NCI-H187 (cell line): ENCODE data around the gene C19orf38.

ENCODE experiments used
- DNase-seq, 2 experiments: peaks; one replicate each; lab custom pipeline; 2025; lab: John Stamatoyannopoulos, UW

Gene C19orf38, protein sequence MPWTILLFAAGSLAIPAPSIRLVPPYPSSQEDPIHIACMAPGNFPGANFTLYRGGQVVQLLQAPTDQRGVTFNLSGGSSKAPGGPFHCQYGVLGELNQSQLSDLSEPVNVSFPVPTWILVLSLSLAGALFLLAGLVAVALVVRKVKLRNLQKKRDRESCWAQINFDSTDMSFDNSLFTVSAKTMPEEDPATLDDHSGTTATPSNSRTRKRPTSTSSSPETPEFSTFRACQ

DNA sequence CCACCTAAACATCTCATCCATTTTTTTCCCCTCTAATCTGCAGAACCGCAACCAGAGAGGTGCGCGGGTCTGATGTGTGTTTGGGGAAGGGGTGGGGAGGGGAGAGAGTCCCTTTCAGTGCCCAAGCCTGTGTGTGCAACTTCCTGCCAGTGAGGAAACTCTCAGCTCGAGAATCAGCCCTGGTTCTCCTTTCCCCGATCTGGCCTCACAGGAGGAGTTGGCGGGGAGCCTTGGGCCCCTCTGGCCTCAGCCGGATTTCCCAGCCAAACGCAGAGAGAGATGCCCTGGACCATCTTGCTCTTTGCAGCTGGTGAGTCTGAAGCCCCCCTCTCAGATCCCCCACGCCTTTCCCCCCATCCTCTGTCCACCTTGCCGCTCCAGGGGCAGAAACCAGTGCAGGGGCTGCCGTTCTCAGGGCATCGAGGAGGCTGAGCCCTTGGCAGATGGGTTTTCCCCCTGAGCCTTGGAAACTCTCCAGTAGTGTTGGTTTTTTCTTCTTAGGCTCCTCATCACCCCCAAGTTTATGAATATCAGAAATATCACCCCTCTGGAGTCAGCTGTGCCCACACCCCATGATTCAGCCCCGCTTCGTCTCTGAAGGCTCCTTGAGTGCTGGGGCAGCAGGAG, at the start of gene C19orf38:
Gene C19orf38 (plus strand): TSS at position 186 of the 627 bp plus-strand sequence. CDS start 94 bp downstream, at position 280.
- no peak for DNase-seq

DNA sequence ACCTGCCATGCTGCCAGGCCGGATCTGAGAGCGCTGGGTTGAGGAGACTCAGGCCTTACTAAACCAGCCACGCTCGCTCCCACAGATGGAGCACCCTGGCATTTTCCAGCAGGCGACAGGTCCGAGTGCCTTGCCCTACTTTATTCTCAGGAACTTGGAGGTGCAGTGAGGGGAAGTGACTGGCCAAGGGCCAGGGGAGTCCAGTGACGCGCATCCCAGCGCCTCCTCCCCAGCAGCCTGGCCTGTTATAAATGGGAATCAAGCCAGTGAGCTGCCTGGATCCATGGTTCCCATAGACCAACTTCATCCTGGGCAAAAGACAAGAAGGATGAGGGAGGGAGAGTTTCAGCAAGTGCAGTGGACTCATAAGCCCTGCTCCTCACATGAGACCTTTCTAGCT, 47.7 kb upstream of the C19orf38 start:
- no peak for DNase-seq

DNA sequence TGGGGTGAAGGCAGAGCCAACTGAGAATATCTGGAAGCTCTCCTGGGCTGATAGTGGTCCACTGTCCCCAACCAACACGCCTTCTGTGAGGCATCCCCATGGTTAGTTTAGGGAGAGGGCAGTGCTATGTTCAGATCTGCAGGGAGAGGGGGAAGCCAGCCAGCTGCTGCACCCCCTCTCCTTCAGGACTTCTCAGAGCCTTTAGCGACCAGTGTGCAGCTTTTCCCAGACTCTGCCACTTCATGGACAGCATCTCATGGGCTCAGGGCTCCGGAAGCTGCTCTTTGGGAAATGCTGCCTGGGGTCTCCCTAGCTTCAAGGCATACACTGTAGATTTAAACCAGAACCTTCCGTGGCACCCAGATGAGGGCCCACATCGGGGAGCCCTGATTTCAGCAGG, 45.7 kb upstream of the C19orf38 start:
- no peak for DNase-seq

DNA sequence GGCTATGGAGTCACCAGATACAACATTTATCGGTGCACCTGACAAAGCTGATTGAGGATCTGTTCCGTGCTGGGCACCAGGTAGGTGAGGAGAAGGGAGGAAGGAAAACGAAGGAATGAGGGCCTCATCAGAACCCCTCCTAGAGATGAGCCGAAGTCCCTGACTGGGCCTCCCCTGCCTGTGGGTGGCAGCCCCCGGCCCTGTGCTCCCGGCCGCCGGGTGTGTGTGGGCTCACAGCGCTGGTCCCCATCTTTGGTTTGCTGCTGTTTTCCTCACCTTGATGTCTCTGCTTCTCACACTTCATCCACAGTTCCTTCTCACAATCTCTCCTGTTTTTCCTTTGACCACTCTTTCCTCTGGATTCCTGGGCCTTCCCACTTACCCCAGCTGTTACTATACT, 45.0 kb upstream of the C19orf38 start:
- no peak for DNase-seq

DNA sequence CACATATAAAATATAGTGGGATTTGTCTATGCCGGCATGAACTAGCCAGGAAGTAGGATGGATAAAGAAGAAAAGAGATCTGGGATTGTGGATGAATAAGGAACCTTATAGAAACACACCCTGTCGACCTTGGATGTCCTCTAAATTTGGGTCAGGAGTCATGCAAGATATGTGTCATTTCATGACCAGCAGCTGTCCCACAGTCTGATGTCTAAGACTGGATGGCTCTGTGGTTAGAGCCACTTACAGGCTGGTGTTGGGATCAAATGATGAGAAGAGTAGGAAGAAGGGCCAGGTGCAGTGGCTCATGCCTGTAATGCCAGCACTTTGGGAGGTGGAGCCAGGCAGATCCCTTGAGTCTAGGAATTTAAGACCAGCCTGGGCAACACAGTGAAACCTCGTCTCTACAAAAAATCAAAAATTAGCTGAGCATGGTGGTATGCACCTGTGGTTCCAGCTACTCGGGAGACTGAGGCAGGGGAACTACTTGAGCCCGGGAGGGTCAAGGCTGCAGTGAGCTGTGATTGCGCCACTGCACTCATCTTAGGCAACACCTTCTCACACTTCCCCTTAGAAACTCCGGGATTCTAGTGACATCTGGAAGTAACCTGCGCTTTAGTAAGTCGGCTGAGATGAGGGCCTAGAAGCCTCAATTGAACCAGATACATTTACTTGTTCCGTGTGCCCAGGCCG, 43.0 kb upstream of the C19orf38 start:
- no peak for DNase-seq

DNA sequence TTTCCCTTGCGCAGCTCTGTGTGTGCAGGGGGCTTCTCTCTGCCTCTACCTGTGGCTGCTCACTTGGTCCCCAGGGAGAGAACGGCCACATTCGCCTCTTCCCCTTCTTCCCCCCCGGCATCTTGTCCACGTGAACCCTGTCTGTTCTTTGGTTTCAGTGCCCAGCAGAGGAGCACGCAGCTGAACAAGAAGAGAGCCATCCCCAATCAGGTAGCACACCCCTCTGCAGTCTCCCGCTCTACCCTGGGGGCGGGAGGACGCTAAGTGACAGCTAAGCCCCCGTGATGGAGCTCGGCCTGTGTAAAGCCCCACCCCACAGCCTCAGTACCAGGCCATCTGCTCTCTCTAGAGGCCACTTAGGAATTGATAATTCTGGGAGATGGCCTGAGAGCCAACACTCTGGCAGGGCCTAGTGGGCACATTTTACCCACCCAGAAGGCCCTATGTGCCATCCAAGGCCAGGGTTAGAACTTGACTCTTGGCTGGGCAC, 42.4 kb upstream of the C19orf38 start:
- DNase-seq: no peak

DNA sequence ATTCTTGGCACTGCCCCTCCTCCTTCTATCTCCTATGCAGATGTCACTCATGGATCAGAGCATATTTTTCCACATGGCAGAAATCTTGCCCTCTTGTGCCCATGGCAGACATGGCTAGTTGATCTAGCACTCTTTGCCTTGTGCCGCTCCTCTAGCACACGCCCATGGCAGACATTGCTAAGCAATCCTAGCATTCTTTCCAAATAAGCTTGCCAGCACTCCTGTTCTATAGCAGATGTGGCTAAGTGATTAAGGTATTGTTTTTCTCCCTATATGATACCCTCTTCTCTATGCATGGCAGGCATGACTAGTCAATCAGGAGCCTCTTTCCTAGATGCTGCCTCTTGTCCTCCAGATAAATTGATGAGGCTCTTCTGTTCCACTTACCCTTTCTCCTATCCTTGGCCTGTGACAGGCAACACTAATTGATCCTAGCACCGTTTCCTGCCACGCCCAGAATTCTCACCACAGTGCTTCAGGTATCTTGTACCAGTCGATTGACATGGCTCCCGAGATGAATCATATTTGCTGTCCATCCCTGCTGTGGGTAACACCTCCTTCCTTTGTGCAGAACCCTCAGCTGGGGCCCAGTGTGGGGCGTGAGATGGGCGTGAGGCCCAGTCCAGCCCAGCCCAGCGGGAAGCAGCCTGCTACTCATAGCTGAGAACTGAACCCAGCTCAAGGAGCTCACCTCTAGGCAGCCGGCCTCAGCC, 39.1 kb upstream of the C19orf38 start:
- DNase-seq: no peak

DNA sequence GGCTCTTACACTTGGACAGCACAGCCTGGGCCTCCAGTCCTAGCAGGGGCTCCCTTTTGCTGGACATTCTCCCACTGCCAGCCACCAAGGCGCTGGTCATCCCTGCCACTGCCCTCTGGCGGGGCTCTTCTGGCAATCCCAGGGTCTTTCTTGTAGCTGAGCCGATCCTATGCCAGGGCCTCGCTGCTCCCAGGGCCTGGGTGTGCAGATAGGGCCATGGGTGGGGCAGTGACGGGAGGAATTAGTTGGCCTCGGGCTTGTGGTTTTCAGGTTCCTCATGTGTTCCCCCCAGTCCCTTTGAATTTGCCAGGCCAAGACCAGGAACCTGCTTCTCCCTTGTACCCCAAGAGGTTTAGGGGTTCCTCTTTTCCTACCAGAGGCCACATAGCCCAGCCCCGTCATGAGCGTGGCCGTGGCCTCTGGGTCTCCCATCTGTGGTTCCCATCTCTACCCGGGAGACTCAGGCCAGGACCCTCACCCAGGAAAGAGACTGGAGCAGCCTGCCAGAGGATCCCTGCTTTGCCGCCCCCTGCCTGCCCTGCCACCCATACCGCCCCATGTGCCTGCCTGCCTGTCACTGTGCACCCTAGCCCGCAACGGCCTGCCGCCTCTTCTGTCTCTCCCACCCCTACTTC, 38.4 kb upstream of the C19orf38 start:
- no peak for DNase-seq

DNA sequence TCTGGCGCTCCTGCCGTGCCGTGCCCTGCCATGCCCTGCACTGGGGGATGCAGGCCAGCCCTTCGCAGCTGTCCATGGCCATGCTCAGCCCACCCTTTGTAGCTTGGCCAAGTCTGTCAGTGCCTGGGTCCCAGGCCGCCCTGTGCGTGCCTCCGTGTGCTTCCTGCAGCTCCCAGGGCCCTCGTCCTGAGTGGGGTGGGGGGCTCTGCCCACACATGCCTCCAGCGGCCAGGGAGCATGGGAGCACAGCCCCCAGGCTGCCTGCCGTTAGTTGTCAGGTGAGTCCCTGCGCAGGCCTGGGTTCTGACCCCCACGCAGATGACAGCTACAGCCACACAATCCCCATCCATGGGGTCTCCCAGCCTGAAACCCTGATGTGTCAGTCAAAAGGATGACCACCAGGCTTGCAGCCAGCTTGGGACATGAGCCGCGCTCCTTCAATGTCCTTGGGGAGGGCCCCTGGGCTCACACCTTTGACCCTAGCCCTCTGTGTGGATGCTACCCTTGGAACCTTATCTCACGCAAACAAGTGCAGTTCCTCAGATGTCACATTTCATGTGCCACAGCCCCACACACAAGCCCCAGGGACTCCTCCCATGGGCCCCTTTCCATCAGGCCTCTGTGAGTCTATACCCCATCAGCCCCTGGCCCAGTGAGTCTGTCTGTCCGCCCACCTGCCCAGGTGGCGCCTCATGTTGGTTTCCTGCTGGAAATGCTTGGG, 36.7 kb upstream of the C19orf38 start:
- no peak for DNase-seq

DNA sequence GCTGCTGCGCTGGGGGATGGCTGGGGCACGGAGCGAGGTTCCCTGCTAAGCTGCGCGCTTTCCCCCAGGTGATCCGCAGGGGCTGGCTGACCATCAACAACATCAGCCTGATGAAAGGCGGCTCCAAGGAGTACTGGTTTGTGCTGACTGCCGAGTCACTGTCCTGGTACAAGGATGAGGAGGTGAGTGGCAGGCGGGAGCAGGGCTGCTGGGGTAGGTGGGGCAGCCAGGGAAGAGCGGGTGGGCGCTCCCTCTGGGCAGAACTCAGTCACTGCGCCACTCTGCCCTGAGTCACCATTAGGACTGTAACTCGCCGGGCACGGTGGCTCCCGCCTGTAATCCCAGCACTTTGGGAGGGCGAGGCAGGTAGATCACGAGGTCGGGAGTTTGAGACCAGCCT, 36.0 kb upstream of the C19orf38 start:
- no peak for DNase-seq

DNA sequence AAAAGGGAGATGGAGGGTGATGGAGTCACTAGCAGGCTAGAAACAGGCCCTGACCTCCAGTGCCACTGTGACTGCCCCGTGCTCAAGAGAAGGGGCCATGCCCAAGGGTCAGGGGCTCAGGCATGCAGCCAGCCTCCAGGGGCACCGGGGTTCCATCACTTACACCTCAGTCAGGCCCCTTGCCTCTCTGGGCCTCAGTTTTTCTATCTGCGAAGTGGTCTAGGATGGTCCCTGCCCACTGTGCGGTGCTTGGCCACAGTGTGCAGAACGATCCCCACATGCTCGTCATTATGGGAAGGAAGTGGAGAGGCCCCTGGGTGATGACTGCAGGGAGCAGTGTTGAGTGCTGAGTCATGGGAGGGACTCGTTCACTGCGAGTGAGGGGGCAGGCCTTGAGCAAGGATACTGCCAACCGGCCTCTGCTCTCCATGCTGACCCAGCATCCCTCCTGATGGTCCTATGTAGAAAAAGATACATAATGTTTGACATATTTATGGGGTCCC, 35.3 kb upstream of the C19orf38 start:
- DNase-seq: no peak

DNA sequence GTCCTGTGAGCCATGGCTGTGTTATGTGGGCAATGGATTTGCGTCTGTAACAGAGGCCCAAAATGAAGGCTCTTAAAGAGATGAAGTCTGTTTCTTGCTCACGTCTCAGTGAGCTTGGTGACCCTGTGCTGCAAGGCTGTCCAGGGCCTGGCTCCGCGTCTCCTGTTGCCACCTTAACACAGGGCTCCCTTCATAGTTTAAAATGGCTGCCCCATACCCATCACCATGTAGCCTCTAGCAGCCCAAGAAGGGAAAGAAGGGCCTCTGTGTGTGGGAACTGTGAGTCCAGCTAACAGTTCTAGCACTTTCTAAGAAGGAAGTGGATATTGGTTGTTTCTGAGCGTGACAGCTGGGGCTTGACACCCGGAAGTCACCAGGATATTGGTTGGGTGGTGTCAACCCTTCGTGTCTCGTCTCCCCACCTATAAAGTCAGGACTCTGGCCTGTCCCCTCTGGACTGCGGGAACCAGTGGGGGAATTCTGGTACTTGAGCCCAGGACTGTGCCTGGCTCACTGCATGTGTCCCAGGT, 33.1 kb upstream of the C19orf38 start:
- no peak for DNase-seq

DNA sequence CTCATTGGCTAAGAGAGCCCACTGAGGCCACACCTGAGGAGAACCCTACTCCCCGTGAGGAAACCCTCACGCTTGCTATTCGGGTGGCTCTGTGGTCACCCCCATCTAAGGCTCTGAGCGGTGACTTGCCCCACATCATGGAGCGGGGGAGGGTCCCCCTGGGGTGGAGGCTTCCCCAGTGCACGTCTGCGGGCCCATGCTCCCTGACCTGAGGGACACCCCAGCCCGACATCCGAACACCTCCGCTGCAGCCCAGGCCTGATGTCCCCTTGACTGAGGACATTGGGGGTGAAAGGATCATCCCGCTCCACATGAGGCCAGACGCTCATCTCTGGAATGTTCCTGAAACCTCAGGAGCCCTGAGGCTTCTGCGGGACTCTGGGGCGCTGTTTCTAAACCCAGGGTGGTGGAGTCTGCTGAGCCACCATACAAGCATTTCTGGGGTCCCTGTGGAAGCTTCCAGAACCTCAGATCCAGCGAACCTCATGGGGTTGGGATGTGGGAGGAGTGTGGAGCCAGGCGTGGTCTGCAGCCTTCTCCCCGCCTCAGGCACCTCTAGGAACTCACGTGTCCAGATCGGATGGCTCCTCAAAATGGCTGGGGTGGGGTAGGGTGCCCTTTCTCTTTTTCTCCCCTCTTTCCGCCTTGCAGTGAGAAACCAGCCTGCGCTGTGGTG, 32.1 kb upstream of the C19orf38 start:
- DNase-seq: no peak

DNA sequence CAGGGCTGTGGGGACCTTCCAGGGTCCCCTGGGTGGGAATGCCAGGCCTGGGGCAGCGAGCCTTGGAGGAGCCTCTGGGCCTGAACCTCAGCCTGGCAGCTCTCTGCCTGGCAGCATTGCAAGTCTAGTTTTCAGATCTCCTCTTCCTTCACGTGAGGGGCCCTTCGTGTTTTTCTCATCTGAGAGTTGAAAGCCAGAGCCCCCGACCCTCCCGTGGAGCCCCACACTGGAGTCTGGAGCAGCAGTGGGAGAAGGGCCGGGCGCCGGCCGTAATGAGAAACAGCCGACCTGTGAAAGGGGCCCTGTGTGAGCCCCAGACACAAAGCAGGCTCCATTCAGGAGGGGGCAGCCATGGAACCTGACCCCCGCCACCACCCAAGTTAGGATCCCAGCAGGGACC, 31.5 kb upstream of the C19orf38 start:
- no peak for DNase-seq

DNA sequence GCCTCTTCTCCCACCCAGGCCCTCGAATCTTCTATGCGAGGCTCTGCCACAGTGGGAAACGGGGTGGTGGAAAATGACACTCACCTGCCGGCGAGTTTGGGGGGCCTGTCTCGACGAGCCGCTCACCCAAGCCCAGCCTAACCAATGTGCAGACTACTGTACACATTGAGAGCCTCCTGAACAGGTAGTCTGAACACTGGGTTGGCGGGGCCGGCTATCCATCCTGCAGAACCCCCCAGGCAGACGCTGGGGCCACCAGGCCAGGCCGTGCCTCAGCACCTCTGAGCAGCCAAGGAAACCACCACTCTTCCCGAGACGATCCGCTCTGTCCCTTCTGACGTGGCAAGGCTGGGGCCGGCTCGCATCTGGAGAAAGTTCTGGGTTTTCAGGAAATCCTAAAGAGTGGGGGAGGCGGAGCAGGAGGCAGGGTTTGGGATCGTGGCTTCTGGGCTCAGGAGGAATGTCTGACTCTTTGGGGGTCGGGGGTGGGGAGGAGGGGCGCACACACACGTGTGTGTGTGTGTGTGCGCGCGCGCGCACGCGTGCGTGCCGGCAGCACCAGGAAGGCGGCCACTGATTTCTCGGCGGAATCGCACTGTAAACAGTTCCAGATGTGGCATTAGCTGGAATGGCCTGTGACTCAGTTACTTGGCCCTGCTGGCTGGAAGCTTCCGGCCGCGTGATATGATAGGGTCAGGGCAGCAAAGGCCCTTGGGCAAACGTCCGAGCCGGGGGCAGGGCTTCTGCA, 30.8 kb upstream of the C19orf38 start:
- DNase-seq: no peak

DNA sequence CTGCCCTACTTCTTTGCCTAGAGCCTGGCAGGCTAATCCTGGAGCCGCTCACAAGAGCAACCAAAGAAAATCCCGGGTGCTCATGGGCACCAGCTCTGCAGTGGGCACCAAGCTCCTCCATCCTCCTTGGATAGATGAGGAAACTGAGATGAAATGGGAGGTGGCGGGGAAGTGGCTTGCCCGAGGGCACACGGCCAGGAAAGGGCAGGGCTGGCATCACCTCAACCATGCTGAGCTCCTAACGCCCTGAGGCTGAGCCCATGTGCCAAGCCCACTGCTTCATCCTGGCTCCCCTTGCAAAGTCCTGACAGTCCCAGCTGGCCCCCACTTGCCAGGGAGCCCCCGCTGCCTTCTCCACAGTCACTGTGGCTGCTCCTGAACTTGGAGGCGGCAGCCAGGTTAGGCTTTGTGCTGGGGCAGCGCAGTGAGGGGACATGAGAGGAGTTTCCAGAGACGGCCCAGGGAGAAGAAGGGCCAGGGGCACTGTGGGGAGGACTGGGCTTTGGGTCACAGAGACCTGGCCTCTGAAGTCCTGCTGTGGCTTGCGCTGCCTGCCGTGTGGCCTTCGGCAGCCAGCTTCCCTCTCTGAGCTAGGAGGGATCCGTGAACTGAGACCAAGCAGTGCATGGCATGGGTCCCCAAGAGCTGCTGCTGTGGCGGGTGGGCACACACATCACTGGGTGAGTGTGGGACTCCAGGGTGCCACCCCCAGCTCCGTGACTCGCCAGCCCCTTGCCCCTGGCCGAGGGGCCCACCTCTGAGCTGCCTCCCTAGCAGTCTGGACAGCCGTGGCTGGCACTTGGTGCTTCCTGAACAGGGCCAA, 29.7 kb upstream of the C19orf38 start:
- no peak for DNase-seq

DNA sequence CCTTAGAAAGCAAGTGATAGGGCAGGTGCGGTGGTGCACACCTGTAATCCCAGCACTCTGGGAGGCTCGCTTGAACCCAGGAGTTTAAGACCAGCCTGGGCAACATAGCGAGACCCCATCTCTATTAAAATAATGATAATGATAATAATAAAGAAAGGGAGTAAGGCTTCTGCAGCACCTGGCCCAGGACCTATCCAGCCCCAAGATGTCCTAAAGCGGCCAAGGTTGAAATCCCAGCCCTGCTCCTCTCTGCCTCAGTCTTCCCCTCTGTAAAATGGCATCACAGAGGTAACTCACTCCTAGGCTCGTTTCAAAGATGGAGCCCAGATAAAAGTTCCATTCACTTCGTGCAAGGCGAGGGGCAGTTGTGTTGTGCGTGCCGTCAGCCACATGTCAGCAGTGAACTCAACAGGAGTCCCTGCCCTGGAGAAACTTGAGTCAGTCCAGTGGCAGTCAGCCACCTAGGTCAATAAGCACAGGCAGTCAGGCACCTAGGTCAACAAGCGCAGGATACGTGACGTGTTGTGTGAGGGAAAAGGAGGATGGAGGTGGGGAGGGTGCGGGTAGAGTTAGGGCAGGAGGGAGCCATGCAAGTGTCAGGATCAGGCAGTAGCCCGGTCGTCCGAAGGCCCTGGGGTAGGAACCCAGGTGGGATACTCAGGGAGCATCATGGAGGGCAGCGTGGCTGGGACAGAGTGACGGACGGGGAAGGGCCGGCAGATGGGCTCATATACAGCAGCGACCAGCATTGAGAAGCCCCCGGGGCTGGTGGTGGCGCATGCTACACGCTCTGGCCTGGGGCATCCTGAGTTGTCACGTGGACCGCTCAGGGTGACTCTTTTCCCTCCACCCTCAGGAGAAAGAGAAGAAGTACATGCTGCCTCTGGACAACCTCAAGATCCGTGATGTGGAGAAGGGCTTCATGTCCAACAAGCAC, 28.8 kb upstream of the C19orf38 start:
- no peak for DNase-seq

DNA sequence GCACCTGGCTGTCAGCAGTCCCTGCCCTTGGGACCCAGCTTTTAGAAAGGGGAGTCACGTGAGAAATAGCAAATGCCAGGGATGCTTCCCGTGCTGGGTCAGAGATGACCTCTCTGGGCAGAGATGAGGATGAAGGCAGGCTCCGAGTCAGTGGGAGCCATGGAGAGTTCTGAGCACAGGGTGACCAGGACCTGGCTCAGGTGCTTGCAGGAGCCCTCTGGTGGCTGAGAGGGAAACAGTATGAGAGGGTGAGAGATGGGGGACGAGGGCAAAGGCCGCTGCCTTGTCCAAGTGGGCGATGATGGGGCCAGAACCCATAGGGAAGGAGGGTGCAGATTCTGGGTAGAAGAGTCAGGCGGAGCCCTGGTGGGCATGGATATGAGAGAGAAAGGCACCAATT, 28.0 kb upstream of the C19orf38 start:
- DNase-seq: no peak
